HepG2 (cell line): ENCODE data around the gene GTF2E1. TPM values are rescaled to one million over a fixed set of nuclear protein-coding genes. Genes with fewer than 3 reads are reported as not detected.

ENCODE experiments used
- FOXK1 ChIP-seq: sonication (generic); formaldehyde crosslinking; IDR thresholded peaks from 2 replicates; pipeline ENCODE4 v1.4.0; 2020; ENCODE audit warnings: low read depth, missing genetic modification reagents, borderline replicate concordance
- FOXP1 ChIP-seq, 2 experiments: fragments of 450-650 bp in 1 of 2; IDR thresholded peaks; 2 replicates each; pipeline ENCODE4 v1.6.1; 2017 to 2018; ENCODE audit warnings: antibody characterized with exemption in 1 of 2
- GATAD2A ChIP-seq: IDR thresholded peaks from 2 replicates; pipeline ENCODE4 v1.6.1; 2016
- KLF6 ChIP-seq: IDR thresholded peaks from 2 replicates; pipeline ENCODE4 v1.8.0; 2016; ENCODE audit warnings: missing biosample characterization, missing genetic modification reagents
- MYNN ChIP-seq: sonication (generic); formaldehyde crosslinking; IDR thresholded peaks from 2 replicates; pipeline ENCODE4 v1.4.0; 2020; ENCODE audit warnings: mild to moderate bottlenecking, low read depth, missing genetic modification reagents
- NKX3-1 ChIP-seq: sonication (generic); formaldehyde crosslinking; IDR thresholded peaks from 2 replicates; pipeline ENCODE4 v1.5.0; 2020; ENCODE audit warnings: missing genetic modification reagents
- PHF21A ChIP-seq: sonication (generic); formaldehyde crosslinking; IDR thresholded peaks from 2 replicates; pipeline ENCODE4 v1.5.0; 2020; ENCODE audit warnings: mild to moderate bottlenecking, missing genetic modification reagents
- RBFOX2 ChIP-seq: fragments of 200-400 bp; formaldehyde crosslinking; IDR thresholded peaks from 2 replicates; pipeline ENCODE4 v1.6.1; 2017; ENCODE audit warnings: low read depth, mild to moderate bottlenecking, low read length
- SP140L ChIP-seq: sonication (generic); formaldehyde crosslinking; IDR thresholded peaks from 2 replicates; pipeline ENCODE4 v1.4.0; 2020; ENCODE audit warnings: missing genetic modification reagents, borderline replicate concordance
- ZFP36L2 ChIP-seq: sonication (generic); formaldehyde crosslinking; IDR thresholded peaks from 2 replicates; pipeline ENCODE4 v1.4.0; 2020; ENCODE audit warnings: missing genetic modification reagents
- ZNF264 ChIP-seq: sonication (generic); formaldehyde crosslinking; IDR thresholded peaks from 2 replicates; pipeline ENCODE4 v1.4.0; 2020; ENCODE audit warnings: missing genetic modification reagents
- ZNF788 ChIP-seq: sonication (generic); formaldehyde crosslinking; IDR thresholded peaks from 2 replicates; pipeline ENCODE4 v1.5.0; 2020; ENCODE audit warnings: mild to moderate bottlenecking, missing genetic modification reagents, borderline replicate concordance
- ZSCAN31 ChIP-seq: sonication (generic); formaldehyde crosslinking; IDR thresholded peaks from 2 replicates; pipeline ENCODE4 v1.5.0; 2020; ENCODE audit warnings: low read depth, mild to moderate bottlenecking, missing genetic modification reagents
- polyA plus RNA-seq, 8 experiments: library from polyadenylated mRNA; depleted of rRNA in 3 of 8; stranded (reverse) in 7 of 8; unstranded in 1 of 8; fragments of >200 nt; fragmentation: Illumina TruSeq in 4 of 8; extraction: Trizol in 4 of 8; gene quantifications; 2 replicates each; pipeline versions ENCODE4 v1.2.1 to v1.2.3, GENCODE V29; 2011 to 2016; ENCODE audit warnings: low read depth in 4 of 8, missing spikeins in 1 of 8, mixed read lengths in 1 of 8; ENCODE audit not compliant: insufficient read depth in 1 of 8
- total RNA-seq, 5 experiments: library from RNA; depleted of rRNA; stranded (reverse); fragments of >200 nt; fragmentation: Illumina TruSeq; extraction: Trizol; gene quantifications; 2 replicates each; pipeline ENCODE4 v1.2.3, GENCODE V29; 2016; ENCODE audit warnings: low read depth in 1 of 5
- TF ChIP-seq, protein P1 (sequence below), 2 experiments: sonication (generic) in 1 of 2; formaldehyde crosslinking in 1 of 2; IDR thresholded peaks; 2 replicates each; pipeline versions ENCODE4 v1.6.1 to v1.9.0; 2014 to 2022; ENCODE audit warnings: antibody characterized with exemption in 1 of 2, borderline replicate concordance in 1 of 2, inconsistent platforms in 1 of 2, low read depth in 1 of 2, missing genetic modification reagents in 1 of 2
- TF ChIP-seq, protein P2 (sequence below): sonication (generic); formaldehyde crosslinking; IDR thresholded peaks from 2 replicates; pipeline ENCODE4; 2020; ENCODE audit warnings: missing genetic modification reagents, mild to moderate bottlenecking, borderline replicate concordance
- TF ChIP-seq, protein P3 (sequence below): sonication (generic); formaldehyde crosslinking; conservative IDR thresholded peaks from 2 replicates; pipeline ENCODE4 v1.4.0; 2020; ENCODE audit warnings: missing genetic modification reagents
- TF ChIP-seq, protein P4 (sequence below): sonication (generic); formaldehyde crosslinking; conservative IDR thresholded peaks from 2 replicates; pipeline ENCODE4 v1.8.0; 2022; ENCODE audit warnings: mild to moderate bottlenecking, moderate library complexity, missing genetic modification reagents

The GTF2E1 gene
- total and polyA plus RNA-seq, 2 of the 13 experiments (the other 11 are each of a cell fraction or from before 2014, with no cell fraction given): 7.7 to 21.5 TPM

DNA sequence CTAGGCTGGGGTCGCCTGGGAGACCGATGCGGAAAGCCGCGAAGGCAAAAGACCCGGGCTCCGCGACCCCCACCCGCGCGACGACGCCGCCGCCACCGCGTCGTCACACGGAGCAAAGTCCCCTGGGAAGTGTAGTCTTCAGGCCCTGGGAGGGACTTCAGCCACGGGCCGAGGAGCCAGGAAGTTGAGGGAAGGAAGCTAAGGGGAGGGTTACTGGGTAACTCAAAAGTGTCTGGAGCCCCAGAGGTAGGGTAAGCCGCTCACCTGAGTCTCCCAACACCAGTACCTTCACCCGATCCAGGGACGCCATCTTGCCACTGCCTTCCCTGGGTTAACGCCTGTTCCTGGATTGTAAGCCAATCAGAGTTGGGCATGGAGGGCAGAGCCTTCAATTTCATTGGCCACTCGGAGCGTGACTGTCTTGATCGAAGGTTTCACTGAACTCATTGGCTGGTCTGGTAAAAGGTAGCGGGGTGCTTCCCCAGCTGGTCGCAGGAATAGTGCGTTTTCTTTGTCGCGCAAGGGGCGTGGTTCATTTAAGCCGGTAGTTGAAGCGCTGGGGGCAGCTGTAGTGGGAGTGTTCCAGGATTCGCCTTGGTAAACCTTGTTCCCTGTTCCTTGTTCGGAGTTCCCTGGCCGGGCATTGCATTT, at the start of gene GTF2E1, which contains the start of gene RABL3 (continued):
- TF ChIP-seq, protein P1, sequence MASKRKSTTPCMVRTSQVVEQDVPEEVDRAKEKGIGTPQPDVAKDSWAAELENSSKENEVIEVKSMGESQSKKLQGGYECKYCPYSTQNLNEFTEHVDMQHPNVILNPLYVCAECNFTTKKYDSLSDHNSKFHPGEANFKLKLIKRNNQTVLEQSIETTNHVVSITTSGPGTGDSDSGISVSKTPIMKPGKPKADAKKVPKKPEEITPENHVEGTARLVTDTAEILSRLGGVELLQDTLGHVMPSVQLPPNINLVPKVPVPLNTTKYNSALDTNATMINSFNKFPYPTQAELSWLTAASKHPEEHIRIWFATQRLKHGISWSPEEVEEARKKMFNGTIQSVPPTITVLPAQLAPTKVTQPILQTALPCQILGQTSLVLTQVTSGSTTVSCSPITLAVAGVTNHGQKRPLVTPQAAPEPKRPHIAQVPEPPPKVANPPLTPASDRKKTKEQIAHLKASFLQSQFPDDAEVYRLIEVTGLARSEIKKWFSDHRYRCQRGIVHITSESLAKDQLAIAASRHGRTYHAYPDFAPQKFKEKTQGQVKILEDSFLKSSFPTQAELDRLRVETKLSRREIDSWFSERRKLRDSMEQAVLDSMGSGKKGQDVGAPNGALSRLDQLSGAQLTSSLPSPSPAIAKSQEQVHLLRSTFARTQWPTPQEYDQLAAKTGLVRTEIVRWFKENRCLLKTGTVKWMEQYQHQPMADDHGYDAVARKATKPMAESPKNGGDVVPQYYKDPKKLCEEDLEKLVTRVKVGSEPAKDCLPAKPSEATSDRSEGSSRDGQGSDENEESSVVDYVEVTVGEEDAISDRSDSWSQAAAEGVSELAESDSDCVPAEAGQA (IDR thresholded peaks at IDR 0.05; ENCODE audit: low read depth): peak; percentile 84
- TF ChIP-seq, protein P1 (CRISPR knock-in tag; IDR thresholded peaks at IDR 0.05; ENCODE audit: borderline replicate concordance): no peak
- TF ChIP-seq GATAD2A (CRISPR knock-in tag) (peak; percentile 42; the same call in 1 of the 2 replicates), ZNF788 (peak; percentile 68), SP140L (CRISPR knock-in tag) (0 out of 2 replicates have a peak, but pooled peaks have one; percentile 38), RBFOX2 (peak; percentile 82), KLF6 (CRISPR knock-in tag) (peak; percentile 78), NKX3-1 (CRISPR knock-in tag) (no peak), FOXK1 (CRISPR knock-in tag) (peak; percentile 87), ZSCAN31 (peak; percentile 76; the same call in 1 of the 2 replicates), ZNF264 (peak; percentile 34; the same call in 1 of the 2 replicates), PHF21A (CRISPR knock-in tag) (peak; percentile 20; the same call in 1 of the 2 replicates), MYNN (CRISPR knock-in tag) (0 out of 2 replicates have a peak, but pooled peaks have one; percentile 18), FOXP1 (IDR thresholded peaks at IDR 0.05) (no peak), FOXP1 (CRISPR knock-in tag; IDR thresholded peaks at IDR 0.05) (0 out of 2 replicates have a peak, but pooled peaks have one; percentile 5), ZFP36L2 (no peak)
- TF ChIP-seq, protein P2, sequence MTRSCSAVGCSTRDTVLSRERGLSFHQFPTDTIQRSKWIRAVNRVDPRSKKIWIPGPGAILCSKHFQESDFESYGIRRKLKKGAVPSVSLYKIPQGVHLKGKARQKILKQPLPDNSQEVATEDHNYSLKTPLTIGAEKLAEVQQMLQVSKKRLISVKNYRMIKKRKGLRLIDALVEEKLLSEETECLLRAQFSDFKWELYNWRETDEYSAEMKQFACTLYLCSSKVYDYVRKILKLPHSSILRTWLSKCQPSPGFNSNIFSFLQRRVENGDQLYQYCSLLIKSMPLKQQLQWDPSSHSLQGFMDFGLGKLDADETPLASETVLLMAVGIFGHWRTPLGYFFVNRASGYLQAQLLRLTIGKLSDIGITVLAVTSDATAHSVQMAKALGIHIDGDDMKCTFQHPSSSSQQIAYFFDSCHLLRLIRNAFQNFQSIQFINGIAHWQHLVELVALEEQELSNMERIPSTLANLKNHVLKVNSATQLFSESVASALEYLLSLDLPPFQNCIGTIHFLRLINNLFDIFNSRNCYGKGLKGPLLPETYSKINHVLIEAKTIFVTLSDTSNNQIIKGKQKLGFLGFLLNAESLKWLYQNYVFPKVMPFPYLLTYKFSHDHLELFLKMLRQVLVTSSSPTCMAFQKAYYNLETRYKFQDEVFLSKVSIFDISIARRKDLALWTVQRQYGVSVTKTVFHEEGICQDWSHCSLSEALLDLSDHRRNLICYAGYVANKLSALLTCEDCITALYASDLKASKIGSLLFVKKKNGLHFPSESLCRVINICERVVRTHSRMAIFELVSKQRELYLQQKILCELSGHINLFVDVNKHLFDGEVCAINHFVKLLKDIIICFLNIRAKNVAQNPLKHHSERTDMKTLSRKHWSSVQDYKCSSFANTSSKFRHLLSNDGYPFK: peak; percentile 80; the same call in 1 of the 2 replicates
- TF ChIP-seq, protein P3, sequence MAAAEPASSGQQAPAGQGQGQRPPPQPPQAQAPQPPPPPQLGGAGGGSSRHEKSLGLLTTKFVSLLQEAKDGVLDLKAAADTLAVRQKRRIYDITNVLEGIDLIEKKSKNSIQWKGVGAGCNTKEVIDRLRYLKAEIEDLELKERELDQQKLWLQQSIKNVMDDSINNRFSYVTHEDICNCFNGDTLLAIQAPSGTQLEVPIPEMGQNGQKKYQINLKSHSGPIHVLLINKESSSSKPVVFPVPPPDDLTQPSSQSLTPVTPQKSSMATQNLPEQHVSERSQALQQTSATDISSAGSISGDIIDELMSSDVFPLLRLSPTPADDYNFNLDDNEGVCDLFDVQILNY (CRISPR knock-in tag): peak; percentile 14; the same call in 1 of the 2 replicates
- TF ChIP-seq, protein P4, sequence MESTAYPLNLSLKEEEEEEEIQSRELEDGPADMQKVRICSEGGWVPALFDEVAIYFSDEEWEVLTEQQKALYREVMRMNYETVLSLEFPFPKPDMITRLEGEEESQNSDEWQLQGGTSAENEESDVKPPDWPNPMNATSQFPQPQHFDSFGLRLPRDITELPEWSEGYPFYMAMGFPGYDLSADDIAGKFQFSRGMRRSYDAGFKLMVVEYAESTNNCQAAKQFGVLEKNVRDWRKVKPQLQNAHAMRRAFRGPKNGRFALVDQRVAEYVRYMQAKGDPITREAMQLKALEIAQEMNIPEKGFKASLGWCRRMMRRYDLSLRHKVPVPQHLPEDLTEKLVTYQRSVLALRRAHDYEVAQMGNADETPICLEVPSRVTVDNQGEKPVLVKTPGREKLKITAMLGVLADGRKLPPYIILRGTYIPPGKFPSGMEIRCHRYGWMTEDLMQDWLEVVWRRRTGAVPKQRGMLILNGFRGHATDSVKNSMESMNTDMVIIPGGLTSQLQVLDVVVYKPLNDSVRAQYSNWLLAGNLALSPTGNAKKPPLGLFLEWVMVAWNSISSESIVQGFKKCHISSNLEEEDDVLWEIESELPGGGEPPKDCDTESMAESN (CRISPR knock-in tag): 0 out of 2 replicates have a peak, but pooled peaks have one; percentile 32
